ENCODE data around the gene ZMIZ1. TPM values are rescaled to one million over a fixed set of nuclear protein-coding genes. Genes with fewer than 3 reads are reported as not detected.

The ZMIZ1 gene
- total RNA-seq, 1 donor = 23.3 TPM

DNA sequence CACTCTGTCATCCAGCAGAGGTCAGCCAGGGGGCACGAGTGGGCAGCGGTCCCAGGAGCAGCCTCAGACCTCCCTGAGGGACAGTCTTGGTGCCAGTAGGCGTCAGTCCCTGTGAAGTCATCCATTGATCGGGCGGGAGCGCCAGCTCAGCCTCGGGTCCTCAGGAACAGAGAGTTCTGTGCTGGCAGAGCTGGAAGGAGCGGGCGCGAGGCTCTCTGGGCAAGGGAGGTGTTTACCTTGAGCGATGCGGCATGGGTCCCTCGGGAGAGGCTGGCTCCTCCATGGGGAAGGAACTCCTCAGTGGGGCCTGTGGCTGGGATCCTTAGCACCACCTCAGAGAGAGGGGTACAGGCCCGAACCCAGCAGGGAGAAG is 177.4 kb downstream of the ZMIZ1 start:
- DNase-seq (ENCODE audit: low read depth) = no peak
- TF ChIP-seq, protein P1, sequence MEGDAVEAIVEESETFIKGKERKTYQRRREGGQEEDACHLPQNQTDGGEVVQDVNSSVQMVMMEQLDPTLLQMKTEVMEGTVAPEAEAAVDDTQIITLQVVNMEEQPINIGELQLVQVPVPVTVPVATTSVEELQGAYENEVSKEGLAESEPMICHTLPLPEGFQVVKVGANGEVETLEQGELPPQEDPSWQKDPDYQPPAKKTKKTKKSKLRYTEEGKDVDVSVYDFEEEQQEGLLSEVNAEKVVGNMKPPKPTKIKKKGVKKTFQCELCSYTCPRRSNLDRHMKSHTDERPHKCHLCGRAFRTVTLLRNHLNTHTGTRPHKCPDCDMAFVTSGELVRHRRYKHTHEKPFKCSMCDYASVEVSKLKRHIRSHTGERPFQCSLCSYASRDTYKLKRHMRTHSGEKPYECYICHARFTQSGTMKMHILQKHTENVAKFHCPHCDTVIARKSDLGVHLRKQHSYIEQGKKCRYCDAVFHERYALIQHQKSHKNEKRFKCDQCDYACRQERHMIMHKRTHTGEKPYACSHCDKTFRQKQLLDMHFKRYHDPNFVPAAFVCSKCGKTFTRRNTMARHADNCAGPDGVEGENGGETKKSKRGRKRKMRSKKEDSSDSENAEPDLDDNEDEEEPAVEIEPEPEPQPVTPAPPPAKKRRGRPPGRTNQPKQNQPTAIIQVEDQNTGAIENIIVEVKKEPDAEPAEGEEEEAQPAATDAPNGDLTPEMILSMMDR (IDR thresholded peaks at IDR 0.05; ENCODE audit: insufficient read depth, low read depth, low read length) = no peak
- no peak overlapping the region for H3K4me3 ChIP-seq (ENCODE audit: low read depth, low read length)

DNA sequence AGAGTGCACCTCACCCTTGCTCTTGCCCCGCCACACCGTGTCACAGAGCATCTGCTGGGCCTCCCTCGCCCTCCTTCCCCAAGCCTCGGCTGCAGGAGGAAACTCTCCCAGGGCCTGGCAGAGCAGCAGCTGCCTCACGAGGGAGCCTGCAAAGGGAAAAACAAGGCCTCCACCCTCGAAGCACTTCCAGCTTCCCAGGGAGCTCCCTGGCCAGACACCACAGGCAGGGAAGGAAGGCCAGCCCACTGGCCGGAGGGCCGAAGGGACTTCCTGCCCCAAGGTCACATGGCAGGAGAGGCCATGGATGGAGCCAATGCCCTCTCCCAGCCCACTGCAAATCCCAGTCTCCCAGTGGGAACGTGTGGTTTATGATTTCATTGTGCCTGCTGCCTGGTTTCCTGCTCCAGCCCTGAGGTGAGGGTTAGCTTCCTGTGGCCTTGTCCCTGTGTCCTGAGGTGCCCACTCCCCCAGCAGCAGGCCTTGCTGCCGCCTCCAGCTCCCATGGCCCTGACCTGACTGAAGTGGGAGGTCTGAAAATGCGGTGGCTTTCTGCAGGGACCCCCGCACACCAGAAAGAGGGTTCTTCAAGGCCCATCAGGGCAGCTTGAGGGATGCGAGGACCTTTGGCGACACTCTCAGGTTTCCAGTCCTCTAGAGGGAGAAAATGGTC is 178.0 kb downstream of the ZMIZ1 start:
- TF ChIP-seq, protein P1 (IDR thresholded peaks at IDR 0.05; ENCODE audit: insufficient read depth, low read depth, low read length) = no peak
- peak; percentile 72 for DNase-seq (ENCODE audit: low read depth)
- H3K4me3 ChIP-seq (ENCODE audit: low read depth, low read length) = no peak overlapping the region

DNA sequence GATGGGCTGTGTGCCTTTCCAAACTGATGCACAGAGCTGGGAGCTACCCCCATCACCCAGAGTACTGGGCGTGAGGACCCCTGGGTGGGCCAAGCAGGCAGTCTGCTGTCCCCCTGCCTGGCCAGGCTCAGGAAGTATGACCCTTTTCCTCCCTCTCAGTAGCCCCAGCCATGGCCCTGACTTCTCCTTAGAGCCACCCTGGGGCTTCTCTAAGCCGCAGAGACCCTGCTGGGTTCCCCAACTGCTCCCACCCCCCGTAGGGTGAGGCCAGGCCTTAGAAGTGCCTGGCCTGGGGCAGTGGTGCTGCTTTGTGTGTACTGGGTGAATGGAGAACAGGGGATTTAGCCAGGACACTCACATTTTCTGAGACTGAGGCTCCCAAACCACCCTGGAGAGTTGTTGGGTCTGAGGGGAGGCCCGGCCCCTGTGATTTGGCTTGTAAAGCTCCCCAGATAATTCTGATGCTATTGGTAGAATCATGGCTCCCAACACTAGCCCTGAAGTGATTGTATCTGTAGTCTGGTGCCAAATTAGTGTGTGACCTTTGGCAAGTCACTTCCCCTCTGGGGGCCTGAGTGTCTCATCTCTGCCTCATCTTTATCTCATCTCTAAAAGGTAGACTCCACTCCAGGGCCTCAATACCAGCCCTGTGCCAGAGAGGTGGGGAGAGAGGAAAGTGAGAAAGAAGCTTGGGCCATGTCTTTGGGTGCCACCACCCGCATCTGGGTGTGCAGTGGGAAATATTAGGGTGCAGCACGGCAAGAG is 178.8 kb downstream of the ZMIZ1 start:
- H3K4me3 ChIP-seq (ENCODE audit: low read depth, low read length) = no peak overlapping the region
- DNase-seq (ENCODE audit: low read depth) = no peak
- TF ChIP-seq, protein P1 (IDR thresholded peaks at IDR 0.05; ENCODE audit: insufficient read depth, low read depth, low read length) = no peak

DNA sequence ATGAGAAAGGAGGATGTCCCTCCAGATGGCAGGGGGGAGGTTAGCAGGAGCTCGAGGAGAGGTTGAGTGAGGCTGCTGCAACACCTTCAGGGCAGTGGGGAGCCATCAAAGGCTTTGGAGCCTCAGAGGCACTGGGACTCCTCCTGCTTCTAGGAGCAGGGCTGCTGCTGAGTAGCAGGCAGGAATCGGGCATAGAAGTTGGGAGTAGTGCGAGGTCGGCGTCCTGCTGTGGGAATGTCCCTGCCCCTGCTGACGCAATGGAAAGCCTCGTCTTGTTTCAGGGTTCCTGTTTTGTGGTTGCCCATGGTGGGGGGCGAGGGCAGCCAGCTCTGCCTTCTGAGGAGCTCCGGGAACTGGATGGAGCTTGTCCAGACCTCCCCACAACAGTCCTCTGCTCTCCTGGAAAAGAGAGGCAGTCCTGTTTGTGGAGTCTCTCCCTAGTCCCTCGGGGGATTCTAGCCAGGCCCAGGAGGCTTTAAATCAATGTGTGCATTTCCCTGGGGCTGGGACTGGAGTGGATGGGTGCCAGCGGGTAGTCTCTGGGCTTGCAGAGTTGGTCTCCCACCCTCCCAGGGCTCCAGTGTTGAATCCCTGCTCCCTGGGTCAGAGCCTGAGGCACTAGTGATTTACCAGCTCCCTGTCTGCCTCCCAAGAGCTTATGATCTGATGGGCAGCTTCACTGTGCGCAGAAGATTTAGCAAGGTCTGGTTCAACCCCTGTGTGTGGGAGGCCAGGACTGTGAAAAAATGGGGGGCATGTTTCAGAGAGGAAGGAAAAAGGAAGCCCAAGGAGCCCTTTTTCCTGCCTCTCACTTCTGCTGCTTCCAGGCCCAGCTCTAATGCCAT is 179.8 kb downstream of the ZMIZ1 start:
- no peak overlapping the region for H3K4me3 ChIP-seq (ENCODE audit: low read depth, low read length)
- DNase-seq (ENCODE audit: low read depth) = peak; percentile 80
- TF ChIP-seq, protein P1 (IDR thresholded peaks at IDR 0.05; ENCODE audit: insufficient read depth, low read depth, low read length) = no peak

DNA sequence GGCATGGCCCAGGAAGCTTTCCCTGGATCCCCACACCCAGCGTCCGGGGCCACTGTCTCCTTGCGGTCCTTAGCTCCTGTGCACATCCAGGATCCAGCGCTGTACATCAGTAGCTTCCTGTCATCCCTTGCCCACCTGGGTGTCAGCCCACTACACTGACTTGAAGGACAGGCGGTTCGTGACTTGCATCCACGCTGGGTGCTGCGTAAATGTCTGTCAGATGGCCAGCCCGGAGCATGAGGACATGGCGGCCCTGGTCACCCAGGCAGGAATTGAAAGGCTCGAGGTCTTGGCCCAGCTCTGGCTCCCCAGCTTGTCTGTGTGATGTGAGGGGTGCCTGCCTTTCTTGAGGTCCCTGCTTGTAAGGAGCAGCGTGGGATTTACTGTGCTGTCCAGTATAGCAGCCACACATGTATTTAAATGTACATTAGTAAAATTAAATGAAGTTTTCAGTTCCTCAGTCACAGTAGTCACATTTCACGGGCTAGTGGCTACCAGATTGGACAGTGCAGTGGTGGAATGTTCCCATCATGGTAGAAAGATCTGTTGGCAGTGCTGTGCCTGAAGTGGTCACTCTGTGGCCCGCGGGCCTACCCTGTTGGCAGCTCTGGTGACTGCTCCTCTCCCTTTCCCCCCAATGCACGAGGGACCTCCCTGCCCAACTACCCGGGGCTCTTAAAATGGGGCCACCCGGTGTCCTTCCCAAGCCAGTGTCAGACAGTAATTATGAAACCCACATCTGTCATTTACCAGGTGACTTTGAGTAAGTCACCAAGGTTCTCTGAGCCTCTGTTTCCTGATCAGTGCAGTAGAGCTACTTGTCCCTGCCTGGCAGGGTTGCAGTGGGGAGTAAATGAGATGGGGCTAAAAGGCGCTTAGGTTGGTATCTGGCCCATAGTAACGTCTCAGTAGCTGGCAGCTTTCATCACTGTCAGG is 180.7 kb downstream of the ZMIZ1 start:
- DNase-seq (ENCODE audit: low read depth) = no peak
- TF ChIP-seq, protein P1 (IDR thresholded peaks at IDR 0.05; ENCODE audit: insufficient read depth, low read depth, low read length) = no peak
- H3K4me3 ChIP-seq (ENCODE audit: low read depth, low read length) = no peak overlapping the region

DNA sequence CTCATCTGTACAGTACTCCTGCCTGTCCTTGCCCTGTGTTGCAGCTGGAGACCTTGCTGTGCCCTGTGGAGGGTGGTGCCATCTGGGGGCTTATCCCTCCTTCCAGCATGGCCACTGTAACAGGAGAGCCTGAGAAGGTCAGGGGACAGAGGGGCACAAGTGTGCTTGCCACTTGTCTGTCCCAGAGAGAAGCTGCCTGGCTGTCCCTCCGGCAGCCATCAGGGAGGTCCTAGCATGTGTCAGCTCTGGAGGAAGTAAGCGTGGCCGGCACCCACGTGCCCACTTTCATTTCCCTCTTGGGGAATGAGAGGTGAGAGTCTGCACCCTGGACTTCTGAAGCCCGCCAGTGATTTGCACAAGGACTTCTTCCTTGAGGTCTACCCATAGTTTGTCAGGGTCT is 181.5 kb downstream of the ZMIZ1 start:
- TF ChIP-seq, protein P1 (IDR thresholded peaks at IDR 0.05; ENCODE audit: insufficient read depth, low read depth, low read length) = no peak
- no peak overlapping the region for H3K4me3 ChIP-seq (ENCODE audit: low read depth, low read length)

More for the DNA sequence above, 181.5 kb downstream of the ZMIZ1 start:
- no peak for DNase-seq (ENCODE audit: low read depth)
